ENCODE measurements around the gene PPT2. TPM values are rescaled to one million over a fixed set of nuclear protein-coding genes. Genes with fewer than 3 reads are reported as not detected.

The PPT2 gene
- total and polyA plus RNA-seq, 2 of the 13 experiments (the other 11 are each of a cell fraction or from before 2014, with no cell fraction given), result 39.2 to 61.8 TPM

DNA sequence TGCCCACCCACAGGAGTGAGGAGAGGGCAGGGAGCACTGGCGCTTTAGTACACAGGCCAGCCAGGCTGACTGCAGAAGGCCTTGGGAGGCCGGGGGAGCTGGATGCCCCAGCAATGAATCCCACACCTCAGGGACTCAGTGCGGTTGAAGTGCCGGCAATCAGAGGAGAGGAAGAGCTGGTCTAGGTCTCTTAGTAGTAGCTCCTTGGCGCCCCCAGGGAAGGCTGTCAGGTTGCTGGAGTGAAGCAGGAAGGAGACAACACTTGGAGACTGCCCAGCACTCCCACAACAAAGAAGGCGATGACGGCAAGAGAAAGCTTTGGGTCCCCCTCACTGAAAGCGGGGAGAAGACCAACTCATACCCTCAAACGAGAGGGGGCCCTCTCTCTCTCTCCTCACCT, 36.5 kb upstream of the PPT2 start:
- BruUV-seq (replicated peaks), result no TSS peak
- Histone ChIP-seq H3K27me3 (ENCODE audit: control insufficient read depth in 1 of 2, insufficient read depth in 2 of 2, low read length in 2 of 2) (no peaks in the 10 kb centered on the region), H3K9ac (ENCODE audit: insufficient read depth, low read depth, low read length) (no peak overlapping the region), H3K36me3 (replicated peaks in 1 of 2; ENCODE audit: control insufficient read depth in 1 of 2, insufficient read depth in 2 of 2, low read length in 2 of 2) (peaks cover 17 to 50% of the 10 kb centered on the region in 2 experiments), H3K4me3 (replicated peaks in 1 of 3; ENCODE audit: insufficient read depth in 1 of 3, low read depth in 2 of 3, low read length in 3 of 3) (no peak overlapping the region), H2AFZ (ENCODE audit: low read length) (no peak overlapping the region), H3K9me3 (ENCODE audit: low read length) (no peaks in the 10 kb centered on the region), H4K20me1 (ENCODE audit: insufficient read depth, low read length) (no peaks in the 10 kb centered on the region), H3K27ac (ENCODE audit: extremely low read length, insufficient read depth, low read length) (no peak overlapping the region), H3K4me1 (ENCODE audit: insufficient read depth, low read length) (peaks cover 31% of the 10 kb centered on the region), H3K4me2 (ENCODE audit: low read depth, low read length) (no peak overlapping the region), H3K79me2 (ENCODE audit: insufficient read depth, low read length) (no peaks in the 10 kb centered on the region)
- intact Hi-C loops (cut with micrococcal nuclease; ENCODE audit: unreplicated experiment), result loop anchor here (5.0 kb wide), 1 partner anchor 80 kb away; no protein-coding TSS in a partner anchor
- DNase-seq (ENCODE audit: low spot score), result no peak
- in situ Hi-C loops (cut with HindIII; ENCODE audit: extremely low pct_ligation_motif_present, low pct_unique_long_range_greater_than_20kb), result loop anchor here (5.0 kb wide), 1 partner anchor 35 kb away; the partner anchor contains the start of genes PPT2 and PRRT1
- 95% methylated on average over 9 of the region's 9 CpGs for WGBS (ENCODE audit: low lambda C conversion rate)
- CTCF ChIA-PET (ENCODE audit: low intra/inter-chr PET ratio, low total read pairs), result interaction anchor here (0.7 to 3.2 kb wide), 5 partner anchors 31 to 437 kb away, joined by 3 to 97 read pairs (median 6); partner anchors contain the start of genes LY6G5C and PPT2
- POLR2A ChIA-PET, result interaction anchor here (1.0 to 2.1 kb wide), 3 partner anchors 11 to 69 kb away, joined by 4 to 8 read pairs (median 4); partner anchors contain the start of gene ATF6B
- no peak for ATAC-seq
- FAIRE-seq, result no peak
- TF ChIP-seq GFI1 (CRISPR knock-in tag; IDR thresholded peaks at IDR 0.05; ENCODE audit: borderline replicate concordance), result no peak
- TF ChIP-seq PTBP1 (IDR thresholded peaks at IDR 0.05; ENCODE audit: low read depth, low read length, poor library complexity, severe bottlenecking), result no peak
- no peak for TF ChIP-seq ZNF329 (CRISPR knock-in tag; IDR thresholded peaks at IDR 0.05; ENCODE audit: low read depth)
- TF ChIP-seq ISL2 (CRISPR knock-in tag; IDR thresholded peaks at IDR 0.05), result no peak
- TF ChIP-seq SRSF4 (IDR thresholded peaks at IDR 0.05; ENCODE audit: low read depth, low read length, poor library complexity, severe bottlenecking), result no peak
- TF ChIP-seq, protein P1, sequence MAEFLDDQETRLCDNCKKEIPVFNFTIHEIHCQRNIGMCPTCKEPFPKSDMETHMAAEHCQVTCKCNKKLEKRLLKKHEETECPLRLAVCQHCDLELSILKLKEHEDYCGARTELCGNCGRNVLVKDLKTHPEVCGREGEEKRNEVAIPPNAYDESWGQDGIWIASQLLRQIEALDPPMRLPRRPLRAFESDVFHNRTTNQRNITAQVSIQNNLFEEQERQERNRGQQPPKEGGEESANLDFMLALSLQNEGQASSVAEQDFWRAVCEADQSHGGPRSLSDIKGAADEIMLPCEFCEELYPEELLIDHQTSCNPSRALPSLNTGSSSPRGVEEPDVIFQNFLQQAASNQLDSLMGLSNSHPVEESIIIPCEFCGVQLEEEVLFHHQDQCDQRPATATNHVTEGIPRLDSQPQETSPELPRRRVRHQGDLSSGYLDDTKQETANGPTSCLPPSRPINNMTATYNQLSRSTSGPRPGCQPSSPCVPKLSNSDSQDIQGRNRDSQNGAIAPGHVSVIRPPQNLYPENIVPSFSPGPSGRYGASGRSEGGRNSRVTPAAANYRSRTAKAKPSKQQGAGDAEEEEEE (CRISPR knock-in tag; IDR thresholded peaks at IDR 0.05; ENCODE audit: borderline replicate concordance), result no peak
- no peak for TF ChIP-seq ASH2L (IDR thresholded peaks at IDR 0.05; ENCODE audit: insufficient read length, low read depth, low read length)
- no peak for TF ChIP-seq ZZZ3 (CRISPR knock-in tag; IDR thresholded peaks at IDR 0.05; ENCODE audit: borderline replicate concordance)
- TF ChIP-seq NCOA1 (CRISPR knock-in tag; IDR thresholded peaks at IDR 0.05), result no peak
- TF ChIP-seq, protein P2, sequence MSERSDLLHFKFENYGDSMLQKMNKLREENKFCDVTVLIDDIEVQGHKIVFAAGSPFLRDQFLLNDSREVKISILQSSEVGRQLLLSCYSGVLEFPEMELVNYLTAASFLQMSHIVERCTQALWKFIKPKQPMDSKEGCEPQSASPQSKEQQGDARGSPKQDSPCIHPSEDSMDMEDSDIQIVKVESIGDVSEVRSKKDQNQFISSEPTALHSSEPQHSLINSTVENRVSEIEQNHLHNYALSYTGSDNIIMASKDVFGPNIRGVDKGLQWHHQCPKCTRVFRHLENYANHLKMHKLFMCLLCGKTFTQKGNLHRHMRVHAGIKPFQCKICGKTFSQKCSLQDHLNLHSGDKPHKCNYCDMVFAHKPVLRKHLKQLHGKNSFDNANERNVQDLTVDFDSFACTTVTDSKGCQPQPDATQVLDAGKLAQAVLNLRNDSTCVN (CRISPR knock-in tag; IDR thresholded peaks at IDR 0.05; ENCODE audit: borderline replicate concordance), result no peak
- TF ChIP-seq, protein P3, sequence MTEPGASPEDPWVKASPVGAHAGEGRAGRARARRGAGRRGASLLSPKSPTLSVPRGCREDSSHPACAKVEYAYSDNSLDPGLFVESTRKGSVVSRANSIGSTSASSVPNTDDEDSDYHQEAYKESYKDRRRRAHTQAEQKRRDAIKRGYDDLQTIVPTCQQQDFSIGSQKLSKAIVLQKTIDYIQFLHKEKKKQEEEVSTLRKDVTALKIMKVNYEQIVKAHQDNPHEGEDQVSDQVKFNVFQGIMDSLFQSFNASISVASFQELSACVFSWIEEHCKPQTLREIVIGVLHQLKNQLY (CRISPR knock-in tag; IDR thresholded peaks at IDR 0.05), result no peak
- no peak for TF ChIP-seq TCF7L2 (IDR thresholded peaks at IDR 0.05; ENCODE audit: low read depth, low read length)
- TF ChIP-seq, protein P4, sequence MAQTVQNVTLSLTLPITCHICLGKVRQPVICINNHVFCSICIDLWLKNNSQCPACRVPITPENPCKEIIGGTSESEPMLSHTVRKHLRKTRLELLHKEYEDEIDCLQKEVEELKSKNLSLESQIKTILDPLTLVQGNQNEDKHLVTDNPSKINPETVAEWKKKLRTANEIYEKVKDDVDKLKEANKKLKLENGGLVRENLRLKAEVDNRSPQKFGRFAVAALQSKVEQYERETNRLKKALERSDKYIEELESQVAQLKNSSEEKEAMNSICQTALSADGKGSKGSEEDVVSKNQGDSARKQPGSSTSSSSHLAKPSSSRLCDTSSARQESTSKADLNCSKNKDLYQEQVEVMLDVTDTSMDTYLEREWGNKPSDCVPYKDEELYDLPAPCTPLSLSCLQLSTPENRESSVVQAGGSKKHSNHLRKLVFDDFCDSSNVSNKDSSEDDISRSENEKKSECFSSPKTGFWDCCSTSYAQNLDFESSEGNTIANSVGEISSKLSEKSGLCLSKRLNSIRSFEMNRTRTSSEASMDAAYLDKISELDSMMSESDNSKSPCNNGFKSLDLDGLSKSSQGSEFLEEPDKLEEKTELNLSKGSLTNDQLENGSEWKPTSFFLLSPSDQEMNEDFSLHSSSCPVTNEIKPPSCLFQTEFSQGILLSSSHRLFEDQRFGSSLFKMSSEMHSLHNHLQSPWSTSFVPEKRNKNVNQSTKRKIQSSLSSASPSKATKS (CRISPR knock-in tag; IDR thresholded peaks at IDR 0.05), result no peak
- no peak for TF ChIP-seq ZNF296 (CRISPR knock-in tag; conservative IDR thresholded peaks at IDR 0.05)
- TF ChIP-seq FLYWCH1 (CRISPR knock-in tag; IDR thresholded peaks at IDR 0.05), result no peak
- TF ChIP-seq, protein P5, sequence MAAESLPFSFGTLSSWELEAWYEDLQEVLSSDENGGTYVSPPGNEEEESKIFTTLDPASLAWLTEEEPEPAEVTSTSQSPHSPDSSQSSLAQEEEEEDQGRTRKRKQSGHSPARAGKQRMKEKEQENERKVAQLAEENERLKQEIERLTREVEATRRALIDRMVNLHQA (CRISPR knock-in tag; IDR thresholded peaks at IDR 0.05), result no peak
- TF ChIP-seq, protein P6, sequence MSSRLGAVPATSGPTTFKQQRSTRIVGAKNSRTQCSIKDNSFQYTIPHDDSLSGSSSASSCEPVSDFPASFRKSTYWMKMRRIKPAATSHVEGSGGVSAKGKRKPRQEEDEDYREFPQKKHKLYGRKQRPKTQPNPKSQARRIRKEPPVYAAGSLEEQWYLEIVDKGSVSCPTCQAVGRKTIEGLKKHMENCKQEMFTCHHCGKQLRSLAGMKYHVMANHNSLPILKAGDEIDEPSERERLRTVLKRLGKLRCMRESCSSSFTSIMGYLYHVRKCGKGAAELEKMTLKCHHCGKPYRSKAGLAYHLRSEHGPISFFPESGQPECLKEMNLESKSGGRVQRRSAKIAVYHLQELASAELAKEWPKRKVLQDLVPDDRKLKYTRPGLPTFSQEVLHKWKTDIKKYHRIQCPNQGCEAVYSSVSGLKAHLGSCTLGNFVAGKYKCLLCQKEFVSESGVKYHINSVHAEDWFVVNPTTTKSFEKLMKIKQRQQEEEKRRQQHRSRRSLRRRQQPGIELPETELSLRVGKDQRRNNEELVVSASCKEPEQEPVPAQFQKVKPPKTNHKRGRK (CRISPR knock-in tag; IDR thresholded peaks at IDR 0.05), result no peak
